Stimulated activated CD4-positive, alpha-beta T cell treated with anti-CD3 and anti-CD28 coated beads, Interleukin-12 subunit alpha, Interleukin-12 subunit beta, amount 100 ng/mL, for 24 hours (primary cell): ENCODE data around the gene PHF12.

Experiments used
- DNase-seq, 2 experiments: peaks; one replicate each; pipeline ENCODE4 v3.0.0-alpha.2; 2020; ENCODE audit warnings: low read depth in 2 of 2

PHF12 gene

GRCh38 chr17:28951428-28951990 is at the start of gene PHF12:
Gene PHF12 (minus strand): TSS chr17:28951518. CDS start chr17:28950960, 558 bp downstream.
- DNase-seq: peak; percentile 98 to 99

GRCh38 chr17:29000973-29001372 is 49.7 kb upstream of the PHF12 start:
- DNase-seq: no peak

GRCh38 chr17:28999206-28999605 is 47.9 kb upstream of the PHF12 start:
- no peak for DNase-seq

GRCh38 chr17:28997806-28998205 is 46.5 kb upstream of the PHF12 start:
- DNase-seq: no peak

- no peak for DNase-seq
These were observed 45.3 kb upstream of the PHF12 start for GRCh38 chr17:28996554-28997096.

- DNase-seq: no peak
These were observed 42.5 kb upstream of the PHF12 start for GRCh38 chr17:28993645-28994426.

GRCh38 chr17:28992625-28993600 is 41.6 kb upstream of the PHF12 start:
- no peak for DNase-seq

- no peak for DNase-seq
These were observed 40.9 kb upstream of the PHF12 start for GRCh38 chr17:28992185-28992584.

GRCh38 chr17:28991779-28992178 is 40.5 kb upstream of the PHF12 start:
- no peak for DNase-seq

- no peak for DNase-seq
These were observed 37.7 kb upstream of the PHF12 start for GRCh38 chr17:28989028-28989427.

GRCh38 chr17:28988475-28988874 is 37.2 kb upstream of the PHF12 start:
- DNase-seq: no peak

GRCh38 chr17:28986714-28987655 is 35.7 kb upstream of the PHF12 start:
- no peak for DNase-seq

GRCh38 chr17:28985950-28986713 is 34.8 kb upstream of the PHF12 start:
- no peak for DNase-seq

- DNase-seq: no peak
These were observed 32.2 kb upstream of the PHF12 start for GRCh38 chr17:28983286-28984230.

- peak; percentile 11 to 15 for DNase-seq
These were observed 30.9 kb upstream of the PHF12 start for GRCh38 chr17:28982131-28982793.

GRCh38 chr17:28978356-28978964 is 27.1 kb upstream of the PHF12 start:
- no peak for DNase-seq

GRCh38 chr17:28977659-28978355 is 26.5 kb upstream of the PHF12 start:
- DNase-seq: no peak
